ENCODE measurements around the gene PNLIPRP2. TPM values are rescaled to one million over a fixed set of nuclear protein-coding genes. Genes with fewer than 3 reads are reported as not detected.

The PNLIPRP2 gene
- total RNA-seq, 1 experiment from 2014 or later: 0.24 TPM

GRCh38 chr10:116657863-116658551 is 37.3 kb downstream of the PNLIPRP2 start:
- Histone ChIP-seq H2BK12ac (ENCODE audit: insufficient read length, low read depth, low read length) (no peak overlapping the region), H4K91ac (ENCODE audit: insufficient read length, low read depth, low read length) (no peak overlapping the region), H2BK120ac (ENCODE audit: low read depth, low read length, poor library complexity, severe bottlenecking) (no peak overlapping the region), H2AFZ (ENCODE audit: low read length) (no peak overlapping the region), H3K23ac (ENCODE audit: insufficient read length, low read depth, low read length) (no peak overlapping the region), H3K18ac (ENCODE audit: insufficient read length, low read depth, low read length) (no peak overlapping the region), H3K4me1 (ENCODE audit: insufficient read depth, low read length) (no peaks in the 10 kb centered on the region), H3K9me3 (ENCODE audit: control insufficient read depth, low read depth, low read length) (no peaks in the 10 kb centered on the region), H4K5ac (ENCODE audit: insufficient read length, low read depth, low read length) (no peak overlapping the region), H3K9ac (ENCODE audit: extremely low read depth, insufficient read length, low read length) (no peak overlapping the region), H3K56ac (ENCODE audit: insufficient read length, low read depth, low read length) (no peak overlapping the region), H3K14ac (ENCODE audit: insufficient read depth, low read length) (no peak overlapping the region), H3K4me2 (ENCODE audit: insufficient read depth, insufficient read length, low read length) (no peak overlapping the region), H3K27ac (ENCODE audit: insufficient read length, low read depth, low read length) (no peak overlapping the region), H3T11ph (ENCODE audit: low read length) (no peak overlapping the region), H4K8ac (replicated peaks; ENCODE audit: insufficient read length, low read depth, low read length) (no peak overlapping the region), H2BK5ac (ENCODE audit: insufficient read length, low read length) (no peak overlapping the region), H3K27me3 (ENCODE audit: insufficient read depth, low read length) (no peaks in the 10 kb centered on the region), H3K79me1 (ENCODE audit: insufficient read depth, low read depth, low read length, poor library complexity, severe bottlenecking) (no peaks in the 10 kb centered on the region), H2BK20ac (ENCODE audit: low read depth, low read length, poor library complexity, severe bottlenecking) (no peak overlapping the region), H3K4ac (ENCODE audit: low read depth, low read length) (no peak overlapping the region), H2BK15ac (ENCODE audit: low read depth, low read length) (no peak overlapping the region), H4K20me1 (ENCODE audit: control insufficient read depth, insufficient read depth, insufficient read length) (no peaks in the 10 kb centered on the region), H2AK5ac (ENCODE audit: insufficient read length, low read length) (no peak overlapping the region), H3K23me2 (ENCODE audit: insufficient read length, low read depth, low read length, poor library complexity, severe bottlenecking) (no peaks in the 10 kb centered on the region), H3K79me2 (ENCODE audit: insufficient read depth, low read length) (no peaks in the 10 kb centered on the region)
- no peak overlapping the region; a peak in 2 of 7 replicates for H3K27ac Mint-ChIP-seq
- no peak for TF ChIP-seq CTCF (conservative IDR thresholded peaks at IDR 0.05)
- H3K27me3 Mint-ChIP-seq (ENCODE audit: low read depth): no peaks in the 10 kb centered on the region; the same call in 1 of the 2 replicates
- no peaks in the 10 kb centered on the region for H3K9me3 Mint-ChIP-seq
- WGBS (ENCODE audit: extremely low coverage, insufficient read length, low lambda C conversion rate): no CpG with 5 or more reads among the region's 5 CpGs
- H3K36me3 Mint-ChIP-seq (ENCODE audit: insufficient read depth in 1 of 3, low read depth in 3 of 3): peaks cover 0 to 6% (median 6%) of the 10 kb centered on the region in 3 experiments; a peak in 3 of 7 replicates
- H3K4me1 Mint-ChIP-seq: peaks cover 0 to 2% of the 10 kb centered on the region in 2 experiments; a peak in 2 of 4 replicates
- DNase-seq: no peak
- no peak overlapping the region for H3K4me3 Mint-ChIP-seq
